DOHH2 (cell line): ENCODE measurements around the gene TESMIN.

Source experiments
- CTCF ChIP-seq: fragments of 200-600 bp; sonication (generic); IDR thresholded peaks from one replicate; pipeline ENCODE4 v1.5.1; 2014; ENCODE audit warnings: antibody characterized with exemption, mild to moderate bottlenecking, low read depth, low read length; ENCODE audit not compliant: poor library complexity, severe bottlenecking
- EZH2phosphoT487 ChIP-seq: fragments of 200-600 bp; sonication (generic); IDR thresholded peaks from 2 replicates; pipeline ENCODE4 v1.6.1; 2017; ENCODE audit warnings: borderline replicate concordance, mild to moderate bottlenecking, antibody characterized with exemption, low read length, moderate library complexity, mixed read lengths

GRCh38 chr11:68748061-68748460, 3.3 kb downstream of the TESMIN start:
- TF ChIP-seq CTCF (no peak), EZH2phosphoT487 (no peak)
